GM19023 (cell line): ENCODE measurements around the gene SCAPER.
"Not testable (repeated sequence)": the region's sequence is repeated elsewhere in the genome, so short reads cannot be mapped to it uniquely, and the experiment has no call there.

Source experiments
- ATAC-seq: cut with Tn5 transposase; IDR thresholded peaks from one replicate; pipeline ENCODE4 v1.9.1; 2021; ENCODE audit warnings: mild to moderate bottlenecking, moderate library complexity; ENCODE audit not compliant: unreplicated experiment

The SCAPER gene

GRCh38 chr15:76298986-76299385 lies 606.2 kb downstream of the SCAPER start:
- no peak for ATAC-seq

DNA sequence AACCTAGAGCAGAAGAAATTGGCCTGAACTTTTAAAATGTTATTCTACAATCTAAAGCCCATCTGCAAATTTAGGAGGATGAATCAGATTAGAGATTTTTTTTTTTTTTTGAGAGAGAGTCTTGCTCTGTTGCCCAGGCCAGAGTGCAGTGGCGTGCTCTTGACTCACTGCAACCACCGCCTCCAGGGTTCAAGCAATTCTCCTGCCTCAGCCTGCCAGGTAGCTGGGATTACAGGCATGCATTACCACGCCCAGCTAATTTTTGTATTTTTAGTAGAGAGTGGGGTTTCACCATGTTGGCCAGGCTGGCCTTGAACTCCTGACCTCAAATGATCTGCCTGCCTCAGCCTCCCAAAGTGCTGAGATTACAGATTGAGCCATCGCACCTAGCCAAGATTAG lies 607.2 kb downstream of the SCAPER start:
- ATAC-seq, result not testable (repeated sequence)
